DMS153 treated with DMSO at 0.1 percent for 48 hours (cell line): ENCODE results near the gene PCGF3.
"Not testable (repeated sequence)": the region's sequence is repeated elsewhere in the genome, so short reads cannot be mapped to it uniquely, and the experiment has no call there.

Experiments
- DNase-seq: peaks from one replicate; lab custom pipeline; 2025; ENCODE audit not compliant: unreplicated experiment; lab: John Stamatoyannopoulos, UW

PCGF3 gene

GRCh38 chr4:667545-667925, 38.1 kb upstream of the PCGF3 start:
- no peak for DNase-seq

GRCh38 chr4:668219-668618, 37.4 kb upstream of the PCGF3 start:
- DNase-seq: not testable (repeated sequence)

- DNase-seq: not testable (repeated sequence)
These were observed 35.6 kb upstream of the PCGF3 start for GRCh38 chr4:669806-670559.

- no peak for DNase-seq
These were observed 33.9 kb upstream of the PCGF3 start for GRCh38 chr4:671769-672168.

- DNase-seq: no peak
These were observed 32.1 kb upstream of the PCGF3 start for GRCh38 chr4:673349-674091.

GRCh38 chr4:674172-675035, 31.2 kb upstream of the PCGF3 start, which contains the start of the genes ATP5ME and MYL5:
Gene ATP5ME, minus strand, starts transcription at chr4:674276. Its CDS starts 29 bp downstream, at chr4:674247.
Gene MYL5, plus strand, starts transcription at chr4:674542. Its CDS starts 3,485 bp downstream, at chr4:678027.
- DNase-seq: peak; percentile 75

- DNase-seq: no peak
These were observed 30.4 kb upstream of the PCGF3 start for GRCh38 chr4:675036-675882.

GRCh38 chr4:675980-676870, 29.4 kb upstream of the PCGF3 start:
- no peak for DNase-seq

GRCh38 chr4:676871-677235, 28.8 kb upstream of the PCGF3 start:
- no peak for DNase-seq

- no peak for DNase-seq
These were observed 28.0 kb upstream of the PCGF3 start for GRCh38 chr4:677431-678293.

GRCh38 chr4:678331-679103, 27.1 kb upstream of the PCGF3 start:
- no peak for DNase-seq

GRCh38 chr4:679104-679481, 26.5 kb upstream of the PCGF3 start:
- DNase-seq: no peak

GRCh38 chr4:679629-680028, 26.0 kb upstream of the PCGF3 start:
- DNase-seq: no peak

- no peak for DNase-seq
These were observed 25.5 kb upstream of the PCGF3 start for GRCh38 chr4:680091-680490.

- DNase-seq: no peak
These were observed 25.1 kb upstream of the PCGF3 start for GRCh38 chr4:680551-680927.

GRCh38 chr4:680928-681645, 24.5 kb upstream of the PCGF3 start:
- DNase-seq: no peak

GRCh38 chr4:681736-682451, 23.7 kb upstream of the PCGF3 start:
- peak; percentile 4 for DNase-seq
